Upper lobe of right lung (tissue), 1 donor: ENCODE results near the gene CSRNP2. TPM values are rescaled to one million over a fixed set of nuclear protein-coding genes. Genes with fewer than 3 reads are reported as not detected.

Source experiments
- ATAC-seq: fragments of 200-7000 bp; cut with Tn5 transposase; one replicate; pipeline ENCODE4 v1.9.1; 2020; ENCODE audit warnings: mild to moderate bottlenecking, moderate library complexity
- DNase-seq: peaks from one replicate; pipeline ENCODE4 v3.0.0-alpha.2; 2020
- H3K27ac ChIP-seq: fragments of 200-600 bp; one replicate; pipeline ENCODE4 v1.8.0; 2022
- H3K27me3 ChIP-seq: fragments of 200-600 bp; one replicate; pipeline ENCODE4 v1.8.0; 2022; ENCODE audit warnings: mild to moderate bottlenecking
- H3K36me3 ChIP-seq: fragments of 200-600 bp; one replicate; pipeline ENCODE4 v1.8.0; 2022
- H3K4me1 ChIP-seq: fragments of 200-600 bp; one replicate; pipeline ENCODE4 v1.8.0; 2022
- H3K4me3 ChIP-seq: fragments of 200-600 bp; one replicate; pipeline ENCODE4 v1.8.0; 2022; ENCODE audit warnings: mild to moderate bottlenecking
- H3K9me3 ChIP-seq: fragments of 200-600 bp; one replicate; pipeline ENCODE4 v1.8.0; 2022
- intact Hi-C: fragments of 100-400 bp; cut with DNase I; formaldehyde crosslinking; loops from one replicate; pipeline ENCODE4 v1.11.0; 2022
- total RNA-seq: library from RNA; stranded (reverse); fragmentation: NEBNext Ultra II Directional; extraction: Animal tissue kit (Norgen Biotek cat#: 25700); gene quantifications from one replicate; pipeline ENCODE4 v1.2.1, GENCODE V29; 2021
- TF ChIP-seq, protein P1 (sequence below): fragments of 200-600 bp; IDR thresholded peaks from one replicate; pipeline ENCODE4 v1.8.0; 2022; ENCODE audit warnings: antibody characterized with exemption
- donor health status: DM: no; HTN: yes; CAD: no; lungs with severe emphysema.

Gene CSRNP2
- total RNA-seq, 1 donor from 2014 or later, result 34.5 TPM

GRCh38 chr12:51076236-51076930 is 7.0 kb downstream of the CSRNP2 start:
- ATAC-seq (no peak), DNase-seq (no peak)
- Histone ChIP-seq H3K27me3 (no peaks in the 10 kb centered on the region), H3K36me3 (peaks cover 29% of the 10 kb centered on the region), H3K4me1 (peaks cover 20% of the 10 kb centered on the region), H3K9me3 (no peaks in the 10 kb centered on the region), H3K27ac (no peak overlapping the region), H3K4me3 (no peak overlapping the region)
- TF ChIP-seq, protein P1, sequence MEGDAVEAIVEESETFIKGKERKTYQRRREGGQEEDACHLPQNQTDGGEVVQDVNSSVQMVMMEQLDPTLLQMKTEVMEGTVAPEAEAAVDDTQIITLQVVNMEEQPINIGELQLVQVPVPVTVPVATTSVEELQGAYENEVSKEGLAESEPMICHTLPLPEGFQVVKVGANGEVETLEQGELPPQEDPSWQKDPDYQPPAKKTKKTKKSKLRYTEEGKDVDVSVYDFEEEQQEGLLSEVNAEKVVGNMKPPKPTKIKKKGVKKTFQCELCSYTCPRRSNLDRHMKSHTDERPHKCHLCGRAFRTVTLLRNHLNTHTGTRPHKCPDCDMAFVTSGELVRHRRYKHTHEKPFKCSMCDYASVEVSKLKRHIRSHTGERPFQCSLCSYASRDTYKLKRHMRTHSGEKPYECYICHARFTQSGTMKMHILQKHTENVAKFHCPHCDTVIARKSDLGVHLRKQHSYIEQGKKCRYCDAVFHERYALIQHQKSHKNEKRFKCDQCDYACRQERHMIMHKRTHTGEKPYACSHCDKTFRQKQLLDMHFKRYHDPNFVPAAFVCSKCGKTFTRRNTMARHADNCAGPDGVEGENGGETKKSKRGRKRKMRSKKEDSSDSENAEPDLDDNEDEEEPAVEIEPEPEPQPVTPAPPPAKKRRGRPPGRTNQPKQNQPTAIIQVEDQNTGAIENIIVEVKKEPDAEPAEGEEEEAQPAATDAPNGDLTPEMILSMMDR, result no peak
- intact Hi-C loops, result no loop called here

GRCh38 chr12:51075390-51075789 is 8.0 kb downstream of the CSRNP2 start:
- H3K4me1 ChIP-seq, result peaks cover 20% of the 10 kb centered on the region
- no peaks in the 10 kb centered on the region for H3K9me3 ChIP-seq
- no peaks in the 10 kb centered on the region for H3K27me3 ChIP-seq
- ATAC-seq (no peak), DNase-seq (no peak)
- no peak overlapping the region for H3K4me3 ChIP-seq
- TF ChIP-seq, protein P1, result no peak
- no peak overlapping the region for H3K27ac ChIP-seq
- intact Hi-C loops, result no loop called here
- H3K36me3 ChIP-seq, result peaks cover 39% of the 10 kb centered on the region

- DNase-seq, result no peak
- intact Hi-C loops, result no loop called here
- Histone ChIP-seq H3K27ac (no peak overlapping the region), H3K36me3 (peaks cover 74% of the 10 kb centered on the region), H3K4me3 (no peak overlapping the region), H3K9me3 (no peaks in the 10 kb centered on the region), H3K4me1 (peaks cover 10% of the 10 kb centered on the region), H3K27me3 (no peaks in the 10 kb centered on the region)
- ATAC-seq, result no peak
- TF ChIP-seq, protein P1, result no peak
Observed at GRCh38 chr12:51071663-51072062, 11.7 kb downstream of the CSRNP2 start.

DNA sequence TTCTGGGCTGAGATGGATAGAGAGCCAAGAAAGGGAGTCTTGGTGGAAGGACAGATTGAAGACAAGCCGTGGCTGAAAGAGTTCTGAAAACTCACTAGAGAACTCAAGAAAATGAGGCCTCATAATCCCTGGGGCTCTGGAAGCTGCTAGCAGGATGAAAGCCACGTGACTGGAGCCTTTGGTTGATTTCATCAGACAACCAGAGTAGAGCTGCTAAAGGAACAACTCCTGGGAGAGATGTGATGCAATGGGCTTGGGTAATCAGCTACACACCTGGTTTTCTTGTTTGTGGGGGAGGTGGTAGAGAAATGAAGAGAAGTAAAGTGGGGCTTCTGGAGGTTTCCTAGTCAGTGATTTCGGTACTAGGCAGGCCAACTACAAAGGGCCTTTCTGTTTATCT is 13.4 kb downstream of the CSRNP2 start:
- no peak for DNase-seq
- peak; percentile 84 for ATAC-seq
- no peaks in the 10 kb centered on the region for H3K4me1 ChIP-seq
- H3K27ac ChIP-seq, result no peak overlapping the region
- TF ChIP-seq, protein P1, result no peak
- H3K36me3 ChIP-seq, result peaks cover 91% of the 10 kb centered on the region
- H3K27me3 ChIP-seq, result no peaks in the 10 kb centered on the region
- intact Hi-C loops, result no loop called here
- no peaks in the 10 kb centered on the region for H3K9me3 ChIP-seq
- no peak overlapping the region for H3K4me3 ChIP-seq

DNA sequence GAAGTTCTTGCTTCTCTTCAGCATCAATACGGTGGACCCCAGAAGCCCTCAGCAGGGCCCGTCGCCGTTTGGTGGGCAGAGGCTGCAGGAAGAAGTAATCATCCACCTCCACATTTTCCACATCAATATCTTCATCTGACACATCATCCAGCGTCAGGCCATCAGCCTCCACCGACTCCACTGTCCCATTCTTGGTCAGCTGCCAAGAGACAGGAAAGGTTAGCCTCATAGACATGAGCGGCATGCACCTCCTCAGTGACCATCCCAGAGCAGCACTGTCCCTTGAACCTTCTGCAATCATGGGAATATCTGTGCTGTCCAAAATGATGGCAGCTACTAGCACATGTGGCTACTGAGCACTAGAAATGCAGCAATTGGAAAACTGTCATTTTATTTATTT is 15.6 kb downstream of the CSRNP2 start:
- H3K27ac ChIP-seq, result no peak overlapping the region
- no peaks in the 10 kb centered on the region for H3K9me3 ChIP-seq
- H3K4me1 ChIP-seq, result no peaks in the 10 kb centered on the region
- no peaks in the 10 kb centered on the region for H3K27me3 ChIP-seq
- DNase-seq (no peak), ATAC-seq (no peak)
- intact Hi-C loops, result no loop called here
- H3K4me3 ChIP-seq, result no peak overlapping the region
- peaks cover 96% of the 10 kb centered on the region for H3K36me3 ChIP-seq
- TF ChIP-seq, protein P1, result no peak

GRCh38 chr12:51067229-51067628 is 16.2 kb downstream of the CSRNP2 start:
- TF ChIP-seq, protein P1, result no peak
- Histone ChIP-seq H3K4me3 (no peak overlapping the region), H3K36me3 (peaks cover 98% of the 10 kb centered on the region), H3K27ac (no peak overlapping the region), H3K4me1 (no peaks in the 10 kb centered on the region), H3K27me3 (no peaks in the 10 kb centered on the region), H3K9me3 (no peaks in the 10 kb centered on the region)
- no peak for DNase-seq
- intact Hi-C loops, result no loop called here
- no peak for ATAC-seq
